ENCODE measurements around the gene SLC35A5. TPM values are rescaled to one million over a fixed set of nuclear protein-coding genes. Genes with fewer than 3 reads are reported as not detected.
A peak's percentile ranks its signal among the peaks of the same experiment; 100 is the strongest.

SLC35A5 gene
- total and polyA plus RNA-seq, 9 of the 15 experiments (the other 6 are each of a cell fraction or from before 2014, with no cell fraction given), result 4.0 to 13.0 (median 9.7) TPM

DNA sequence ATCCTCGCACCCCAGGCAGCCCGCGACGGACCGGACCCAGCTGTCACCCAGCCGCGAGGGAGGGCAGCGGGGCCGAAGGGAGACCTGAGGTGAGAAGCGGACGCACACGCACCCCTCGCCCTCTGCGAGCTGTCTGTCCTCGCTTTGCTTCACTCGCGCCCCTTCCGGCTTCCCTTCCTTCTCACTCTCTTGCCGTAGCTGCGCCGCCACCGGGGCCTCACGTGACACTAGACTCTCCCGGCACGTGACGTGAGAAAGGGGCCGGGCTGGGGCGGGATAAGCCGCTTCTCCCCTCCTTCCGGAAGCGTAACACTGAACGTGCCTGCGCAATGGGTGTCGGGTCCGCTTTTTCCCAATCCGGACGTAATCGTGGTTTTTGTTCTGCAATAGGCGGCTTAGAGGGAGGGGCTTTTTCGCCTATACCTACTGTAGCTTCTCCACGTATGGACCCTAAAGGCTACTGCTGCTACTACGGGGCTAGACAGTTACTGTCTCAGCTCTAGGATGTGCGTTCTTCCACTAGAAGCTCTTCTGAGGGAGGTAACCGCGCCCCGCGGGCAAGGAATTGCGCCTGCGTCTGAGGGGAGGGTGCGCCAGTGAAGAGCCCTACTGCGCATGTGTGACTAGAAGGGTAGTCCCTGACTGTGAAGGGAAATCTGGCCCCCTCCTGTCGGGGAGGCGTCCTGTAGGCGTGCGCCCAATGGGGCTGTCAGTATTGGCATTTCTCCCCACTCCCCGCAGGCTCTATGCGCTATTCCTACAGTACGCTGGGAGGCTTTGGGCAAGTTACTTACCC is at the start of gene SLC35A5, which contains the start of gene ATG3 (continued):
- TF ChIP-seq, protein P1, sequence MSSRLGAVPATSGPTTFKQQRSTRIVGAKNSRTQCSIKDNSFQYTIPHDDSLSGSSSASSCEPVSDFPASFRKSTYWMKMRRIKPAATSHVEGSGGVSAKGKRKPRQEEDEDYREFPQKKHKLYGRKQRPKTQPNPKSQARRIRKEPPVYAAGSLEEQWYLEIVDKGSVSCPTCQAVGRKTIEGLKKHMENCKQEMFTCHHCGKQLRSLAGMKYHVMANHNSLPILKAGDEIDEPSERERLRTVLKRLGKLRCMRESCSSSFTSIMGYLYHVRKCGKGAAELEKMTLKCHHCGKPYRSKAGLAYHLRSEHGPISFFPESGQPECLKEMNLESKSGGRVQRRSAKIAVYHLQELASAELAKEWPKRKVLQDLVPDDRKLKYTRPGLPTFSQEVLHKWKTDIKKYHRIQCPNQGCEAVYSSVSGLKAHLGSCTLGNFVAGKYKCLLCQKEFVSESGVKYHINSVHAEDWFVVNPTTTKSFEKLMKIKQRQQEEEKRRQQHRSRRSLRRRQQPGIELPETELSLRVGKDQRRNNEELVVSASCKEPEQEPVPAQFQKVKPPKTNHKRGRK (tag; IDR thresholded peaks at IDR 0.05), result no peak
- TF ChIP-seq MECOM (CRISPR knock-in tag; IDR thresholded peaks at IDR 0.05) (no peak), ZNF134 (CRISPR knock-in tag; conservative IDR thresholded peaks at IDR 0.05) (no peak), BRD4 (IDR thresholded peaks at IDR 0.05) (no peak), KLF16 (IDR thresholded peaks at IDR 0.05) (no peak), STAT5B (CRISPR knock-in tag; IDR thresholded peaks at IDR 0.05) (no peak), NFE2 (IDR thresholded peaks at IDR 0.05; ENCODE audit: low read depth) (no peak), GABPB2 (CRISPR knock-in tag; conservative IDR thresholded peaks at IDR 0.05) (no peak), MYBL2 (IDR thresholded peaks at IDR 0.05; ENCODE audit: low read depth) (no peak), MYBL2 (CRISPR knock-in tag; IDR thresholded peaks at IDR 0.05; ENCODE audit: borderline replicate concordance) (no peak), ZNF644 (tag; IDR thresholded peaks at IDR 0.05; ENCODE audit: low read depth) (no peak), POLR3G (IDR thresholded peaks at IDR 0.05; ENCODE audit: extremely low read depth, insufficient read length, insufficient replicate concordance) (no peak), ZNF707 (CRISPR knock-in tag; conservative IDR thresholded peaks at IDR 0.05) (no peak), L3MBTL2 (IDR thresholded peaks at IDR 0.05) (peak; percentile 87), ZFX (CRISPR knock-in tag; IDR thresholded peaks at IDR 0.05) (peak; percentile 35; the same call in 1 of the 2 replicates), PHF8 (IDR thresholded peaks at IDR 0.05; ENCODE audit: borderline replicate concordance, low read length) (peak; percentile 77; the same call in 1 of the 2 replicates)
- TF ChIP-seq, protein P2, sequence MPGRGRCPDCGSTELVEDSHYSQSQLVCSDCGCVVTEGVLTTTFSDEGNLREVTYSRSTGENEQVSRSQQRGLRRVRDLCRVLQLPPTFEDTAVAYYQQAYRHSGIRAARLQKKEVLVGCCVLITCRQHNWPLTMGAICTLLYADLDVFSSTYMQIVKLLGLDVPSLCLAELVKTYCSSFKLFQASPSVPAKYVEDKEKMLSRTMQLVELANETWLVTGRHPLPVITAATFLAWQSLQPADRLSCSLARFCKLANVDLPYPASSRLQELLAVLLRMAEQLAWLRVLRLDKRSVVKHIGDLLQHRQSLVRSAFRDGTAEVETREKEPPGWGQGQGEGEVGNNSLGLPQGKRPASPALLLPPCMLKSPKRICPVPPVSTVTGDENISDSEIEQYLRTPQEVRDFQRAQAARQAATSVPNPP (IDR thresholded peaks at IDR 0.05; ENCODE audit: borderline replicate concordance, insufficient read depth, insufficient read length), result no peak
- TF ChIP-seq, protein P3, sequence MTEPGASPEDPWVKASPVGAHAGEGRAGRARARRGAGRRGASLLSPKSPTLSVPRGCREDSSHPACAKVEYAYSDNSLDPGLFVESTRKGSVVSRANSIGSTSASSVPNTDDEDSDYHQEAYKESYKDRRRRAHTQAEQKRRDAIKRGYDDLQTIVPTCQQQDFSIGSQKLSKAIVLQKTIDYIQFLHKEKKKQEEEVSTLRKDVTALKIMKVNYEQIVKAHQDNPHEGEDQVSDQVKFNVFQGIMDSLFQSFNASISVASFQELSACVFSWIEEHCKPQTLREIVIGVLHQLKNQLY (CRISPR knock-in tag; conservative IDR thresholded peaks at IDR 0.05), result no peak
- TF ChIP-seq, protein P4, sequence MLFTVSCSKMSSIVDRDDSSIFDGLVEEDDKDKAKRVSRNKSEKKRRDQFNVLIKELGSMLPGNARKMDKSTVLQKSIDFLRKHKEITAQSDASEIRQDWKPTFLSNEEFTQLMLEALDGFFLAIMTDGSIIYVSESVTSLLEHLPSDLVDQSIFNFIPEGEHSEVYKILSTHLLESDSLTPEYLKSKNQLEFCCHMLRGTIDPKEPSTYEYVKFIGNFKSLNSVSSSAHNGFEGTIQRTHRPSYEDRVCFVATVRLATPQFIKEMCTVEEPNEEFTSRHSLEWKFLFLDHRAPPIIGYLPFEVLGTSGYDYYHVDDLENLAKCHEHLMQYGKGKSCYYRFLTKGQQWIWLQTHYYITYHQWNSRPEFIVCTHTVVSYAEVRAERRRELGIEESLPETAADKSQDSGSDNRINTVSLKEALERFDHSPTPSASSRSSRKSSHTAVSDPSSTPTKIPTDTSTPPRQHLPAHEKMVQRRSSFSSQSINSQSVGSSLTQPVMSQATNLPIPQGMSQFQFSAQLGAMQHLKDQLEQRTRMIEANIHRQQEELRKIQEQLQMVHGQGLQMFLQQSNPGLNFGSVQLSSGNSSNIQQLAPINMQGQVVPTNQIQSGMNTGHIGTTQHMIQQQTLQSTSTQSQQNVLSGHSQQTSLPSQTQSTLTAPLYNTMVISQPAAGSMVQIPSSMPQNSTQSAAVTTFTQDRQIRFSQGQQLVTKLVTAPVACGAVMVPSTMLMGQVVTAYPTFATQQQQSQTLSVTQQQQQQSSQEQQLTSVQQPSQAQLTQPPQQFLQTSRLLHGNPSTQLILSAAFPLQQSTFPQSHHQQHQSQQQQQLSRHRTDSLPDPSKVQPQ (CRISPR knock-in tag; IDR thresholded peaks at IDR 0.05; ENCODE audit: borderline replicate concordance), result peak; percentile 91; the same call in 1 of the 2 replicates
- TF ChIP-seq, protein P5, sequence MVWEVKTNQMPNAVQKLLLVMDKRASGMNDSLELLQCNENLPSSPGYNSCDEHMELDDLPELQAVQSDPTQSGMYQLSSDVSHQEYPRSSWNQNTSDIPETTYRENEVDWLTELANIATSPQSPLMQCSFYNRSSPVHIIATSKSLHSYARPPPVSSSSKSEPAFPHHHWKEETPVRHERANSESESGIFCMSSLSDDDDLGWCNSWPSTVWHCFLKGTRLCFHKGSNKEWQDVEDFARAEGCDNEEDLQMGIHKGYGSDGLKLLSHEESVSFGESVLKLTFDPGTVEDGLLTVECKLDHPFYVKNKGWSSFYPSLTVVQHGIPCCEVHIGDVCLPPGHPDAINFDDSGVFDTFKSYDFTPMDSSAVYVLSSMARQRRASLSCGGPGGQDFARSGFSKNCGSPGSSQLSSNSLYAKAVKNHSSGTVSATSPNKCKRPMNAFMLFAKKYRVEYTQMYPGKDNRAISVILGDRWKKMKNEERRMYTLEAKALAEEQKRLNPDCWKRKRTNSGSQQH (CRISPR knock-in tag; IDR thresholded peaks at IDR 0.05), result no peak

All from K562 (cell line).